IMR-90 (cell line): Measurements from ENCODE around the gene NREP. TPM values are rescaled to one million over a fixed set of nuclear protein-coding genes. Genes with fewer than 3 reads are reported as not detected.

ENCODE experiments used
- ATAC-seq: fragments of 200-7000 bp; cut with Tn5 transposase; 2 replicates; pipeline ENCODE4 v1.9.1; 2020; ENCODE audit warnings: low read depth, mild to moderate bottlenecking, moderate library complexity
- BruUV-seq: library from RNA; stranded (reverse); fragments of 400-500 nt; replicated peaks from 2 replicates; lab custom pipeline; 2021; lab: Mats Ljungman, UMichigan
- CTCF ChIA-PET: fragments of 300-600 bp; formaldehyde crosslinking; extraction: SDS; loops from one replicate; lab custom pipeline; 2021; ENCODE audit warnings: antibody characterized with exemption; lab: Yijun Ruan, JAX
- POLR2A ChIA-PET: fragments of 300-600 bp; sonication (Branson Sonifier 250); formaldehyde crosslinking; loops from one replicate; lab custom pipeline; 2022; ENCODE audit warnings: antibody characterized with exemption; ENCODE audit not compliant: unreplicated experiment; lab: Charles Lee
- DNase-seq: peaks from one replicate; pipeline ENCODE4 v3.0.0; 2013
- H2AFZ ChIP-seq: replicated peaks from 2 replicates; pipeline ENCODE3; 2013; ENCODE audit warnings: low read length, mild to moderate bottlenecking; ENCODE audit not compliant: poor library complexity
- H2AK5ac ChIP-seq: 2 replicates; pipeline ENCODE4 v1.6.1; 2013; ENCODE audit warnings: low read depth, low read length, inconsistent platforms
- H2AK9ac ChIP-seq: replicated peaks from 2 replicates; pipeline ENCODE3; 2013; ENCODE audit warnings: mild to moderate bottlenecking, low read depth, low read length, moderate library complexity; ENCODE audit not compliant: poor library complexity
- H2BK120ac ChIP-seq: 2 replicates; pipeline ENCODE4 v1.6.1; 2013; ENCODE audit warnings: low read depth, low read length, inconsistent platforms
- H2BK15ac ChIP-seq: 3 replicates; pipeline ENCODE4 v1.6.1; 2013; ENCODE audit warnings: low read depth, low read length, inconsistent platforms
- H2BK20ac ChIP-seq: 2 replicates; pipeline ENCODE4 v1.6.1; 2013; ENCODE audit warnings: low read depth, mild to moderate bottlenecking, inconsistent platforms, low read length, moderate library complexity
- H2BK5ac ChIP-seq: 2 replicates; pipeline ENCODE4 v1.6.1; 2013; ENCODE audit warnings: mild to moderate bottlenecking, low read depth, low read length, inconsistent platforms; ENCODE audit not compliant: poor library complexity, severe bottlenecking
- H3K14ac ChIP-seq: replicated peaks from 2 replicates; pipeline ENCODE4 v1.6.1; 2013; ENCODE audit warnings: low read depth, low read length, inconsistent platforms
- H3K18ac ChIP-seq: 2 replicates; pipeline ENCODE4 v1.6.1; 2013; ENCODE audit warnings: low read depth, low read length, control low read depth
- H3K23ac ChIP-seq: 2 replicates; pipeline ENCODE4 v1.6.1; 2013; ENCODE audit warnings: low read depth, low read length, inconsistent platforms
- H3K27ac ChIP-seq: 2 replicates; pipeline ENCODE4 v1.5.1; 2013; ENCODE audit warnings: mild to moderate bottlenecking, control low read depth, low read length; ENCODE audit not compliant: insufficient read depth
- H3K27me3 ChIP-seq: 2 replicates; pipeline ENCODE4 v1.6.1; 2013; ENCODE audit warnings: low read length; ENCODE audit not compliant: control insufficient read depth, insufficient read depth
- H3K36me3 ChIP-seq: 2 replicates; pipeline ENCODE4 v1.6.1; 2013; ENCODE audit warnings: low read length, mixed read lengths; ENCODE audit not compliant: control insufficient read depth, insufficient read depth
- H3K4ac ChIP-seq: 2 replicates; pipeline ENCODE4 v1.6.1; 2013; ENCODE audit warnings: low read depth, low read length, inconsistent platforms
- H3K4me1 ChIP-seq: 2 replicates; pipeline ENCODE4 v1.6.1; 2013; ENCODE audit warnings: low read length, mixed read lengths; ENCODE audit not compliant: control insufficient read depth, insufficient read depth
- H3K4me2 ChIP-seq: 2 replicates; pipeline ENCODE4 v1.6.1; 2013; ENCODE audit warnings: low read depth, mild to moderate bottlenecking, control low read depth, low read length, moderate library complexity
- H3K4me3 ChIP-seq: 2 replicates; pipeline ENCODE4 v1.5.1; 2013; ENCODE audit warnings: low read depth, mild to moderate bottlenecking, control low read depth, low read length, moderate library complexity; ENCODE audit not compliant: insufficient read depth
- H3K56ac ChIP-seq: 2 replicates; pipeline ENCODE4 v1.6.1; 2013; ENCODE audit warnings: low read length, inconsistent platforms; ENCODE audit not compliant: insufficient read depth; ENCODE audit errors: extremely low read depth
- H3K79me1 ChIP-seq, 2 experiments: 2 replicates each; pipeline ENCODE4 v1.6.1; 2013; ENCODE audit warnings: low read length in 2 of 2, inconsistent platforms in 1 of 2, low read depth in 1 of 2
- H3K9ac ChIP-seq: 2 replicates; pipeline ENCODE4 v1.6.1; 2013; ENCODE audit warnings: low read depth, low read length, control low read depth
- H3K9me1 ChIP-seq: 2 replicates; pipeline ENCODE4 v1.6.1; 2013; ENCODE audit warnings: low read length, inconsistent platforms; ENCODE audit not compliant: insufficient read depth
- H3K9me3 ChIP-seq: 2 replicates; pipeline ENCODE4 v1.6.1; 2013; ENCODE audit warnings: low read length; ENCODE audit not compliant: control insufficient read depth, insufficient read depth
- H4K20me1 ChIP-seq: 2 replicates; pipeline ENCODE4 v1.6.1; 2013; ENCODE audit warnings: low read length, inconsistent platforms; ENCODE audit not compliant: insufficient read depth
- H4K5ac ChIP-seq: 2 replicates; pipeline ENCODE4 v1.6.1; 2013; ENCODE audit warnings: mild to moderate bottlenecking, low read depth, low read length, control low read depth
- H4K8ac ChIP-seq, 2 experiments: 2 replicates each; pipeline ENCODE4 v1.6.1; 2013; ENCODE audit warnings: low read depth in 2 of 2, low read length in 2 of 2, control low read depth in 1 of 2, inconsistent platforms in 1 of 2
- H4K91ac ChIP-seq: 2 replicates; pipeline ENCODE4 v1.6.1; 2013; ENCODE audit warnings: low read depth, low read length, inconsistent platforms; ENCODE audit not compliant: insufficient read depth
- BHLHE40 ChIP-seq: fragments of 150-350 bp; IDR thresholded peaks from 2 replicates; pipeline ENCODE4 v1.6.1; 2016; ENCODE audit warnings: mild to moderate bottlenecking, low read depth, low read length
- CEBPB ChIP-seq: IDR thresholded peaks from 2 replicates; pipeline ENCODE4 v1.6.1; 2012; ENCODE audit warnings: low read depth, low read length, improper control_type of control experiment
- CHD1 ChIP-seq: IDR thresholded peaks from 2 replicates; pipeline ENCODE4 v1.6.1; 2012; ENCODE audit warnings: low read depth, low read length, improper control_type of control experiment
- FOS ChIP-seq: fragments of 150-350 bp; IDR thresholded peaks from 2 replicates; pipeline ENCODE4 v1.6.1; 2016; ENCODE audit warnings: low read depth, low read length
- MAFK ChIP-seq: IDR thresholded peaks from 2 replicates; pipeline ENCODE4 v1.6.1; 2012; ENCODE audit warnings: low read depth, low read length, improper control_type of control experiment
- MAZ ChIP-seq: IDR thresholded peaks from 2 replicates; pipeline ENCODE4 v1.6.1; 2012; ENCODE audit warnings: low read depth, mild to moderate bottlenecking, low read length, improper control_type of control experiment, moderate library complexity, borderline replicate concordance
- MXI1 ChIP-seq: IDR thresholded peaks from 2 replicates; pipeline ENCODE4 v1.6.1; 2012; ENCODE audit warnings: low read depth, mild to moderate bottlenecking, low read length, moderate library complexity, borderline replicate concordance
- NFE2L2 ChIP-seq: fragments of 150-350 bp; IDR thresholded peaks from 2 replicates; pipeline ENCODE4 v1.6.1; 2016; ENCODE audit warnings: low read depth, mild to moderate bottlenecking, low read length
- POLR2A ChIP-seq: IDR thresholded peaks from 2 replicates; pipeline ENCODE4 v1.6.1; 2012; ENCODE audit warnings: mild to moderate bottlenecking, low read depth, low read length
- RAD21 ChIP-seq: IDR thresholded peaks from 2 replicates; pipeline ENCODE4 v1.6.1; 2012; ENCODE audit warnings: low read length, improper control_type of control experiment
- RCOR1 ChIP-seq: IDR thresholded peaks from 2 replicates; pipeline ENCODE4 v1.6.1; 2012; ENCODE audit warnings: mild to moderate bottlenecking, low read length, improper control_type of control experiment; ENCODE audit not compliant: insufficient replicate concordance
- SMC3 ChIP-seq: fragments of 150-350 bp; IDR thresholded peaks from 2 replicates; pipeline ENCODE4 v1.6.1; 2016; ENCODE audit warnings: low read depth, mild to moderate bottlenecking, antibody characterized with exemption, low read length, moderate library complexity
- USF2 ChIP-seq: fragments of 150-350 bp; IDR thresholded peaks from 2 replicates; pipeline ENCODE4 v1.6.1; 2017; ENCODE audit warnings: mild to moderate bottlenecking, antibody characterized with exemption, low read length, low read depth
- WGBS, 2 experiments: methylation state at CpG; one replicate each; pipeline versions ENCODE4 v1.1.5 to v1.1.7; 2013; ENCODE audit warnings: missing lambda C conversion rate in 2 of 2; ENCODE audit not compliant: insufficient read length in 1 of 2; ENCODE audit errors: extremely low coverage in 2 of 2; 5-methylcytosine and 5-hydroxymethylcytosine counted together
- dilution Hi-C: fragments of 300-500 bp; cut with HindIII; formaldehyde crosslinking; loops from one replicate; pipeline ENCODE4 v1.14.3; 2018; ENCODE audit warnings: low sequenced_read_pairs; ENCODE audit not compliant: unreplicated experiment
- in situ Hi-C: fragments of 300-500 bp; cut with MboI; formaldehyde crosslinking; loops from 3 replicates; pipeline ENCODE4 v1.14.3; 2019; ENCODE audit warnings: low sequenced_read_pairs, inconsistent platforms, mixed read lengths
- intact Hi-C: fragments of 100-400 bp; cut with micrococcal nuclease; formaldehyde crosslinking; loops from 2 replicates; pipeline ENCODE4 v1.10.0; 2022
- polyA plus RNA-seq, 3 experiments: library from polyadenylated mRNA; depleted of rRNA; stranded (reverse); fragments of >200 nt; gene quantifications; 2 replicates each; pipeline ENCODE4 v1.2.3, GENCODE V29; 2012; ENCODE audit warnings: low replicate concordance in 1 of 3
- total RNA-seq: library from RNA; depleted of rRNA; stranded (reverse); fragments of >200 nt; gene quantifications from 2 replicates; pipeline ENCODE4 v1.2.3, GENCODE V29; 2012

The NREP gene
- total and polyA plus RNA-seq, 2 of the 4 experiments (the other 2 are of a cell fraction): 178 to 277 TPM

DNA sequence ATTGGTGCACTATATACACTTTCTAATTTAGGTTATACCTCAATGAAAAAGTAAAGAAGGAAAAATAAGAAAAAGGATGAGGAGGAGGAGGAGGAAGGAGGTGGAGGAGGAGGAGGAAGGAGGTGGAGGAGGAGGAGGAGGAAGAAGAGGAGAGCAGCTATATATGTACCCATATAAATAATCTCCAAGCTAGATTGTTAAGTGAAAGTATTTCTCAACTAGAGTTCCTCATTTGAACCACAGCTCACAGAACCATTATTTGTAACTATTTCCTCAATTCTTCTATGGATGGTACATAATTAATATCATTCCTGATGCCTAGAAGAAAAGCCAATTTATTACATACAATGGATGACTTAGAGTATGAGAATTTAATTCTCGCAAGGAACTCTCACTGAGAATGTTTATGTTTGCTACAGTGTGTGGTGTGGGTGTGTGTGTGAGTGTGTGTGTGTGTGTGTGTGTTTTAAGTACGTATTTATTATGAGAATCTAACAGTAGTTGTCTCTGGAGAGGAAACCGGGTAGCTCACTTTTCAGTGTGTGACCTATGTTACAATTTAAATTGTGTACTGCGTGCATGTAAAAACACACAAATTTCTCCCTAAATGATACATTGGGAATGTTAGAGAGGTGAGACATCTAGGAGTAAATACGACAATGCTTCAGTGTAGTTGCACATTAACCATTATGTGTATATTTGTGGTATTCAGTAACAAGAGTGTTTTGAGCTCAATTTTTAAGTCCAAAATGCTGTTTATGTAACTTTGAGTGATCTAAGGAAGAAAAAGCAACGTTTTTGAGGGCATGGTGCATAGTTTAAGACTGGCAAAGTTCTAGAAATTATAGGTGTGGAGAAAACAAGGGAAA, 20.2 kb upstream of the NREP start:
- H3K18ac ChIP-seq: no peak overlapping the region
- H3K9me1 ChIP-seq: no peaks in the 10 kb centered on the region; the same call in 1 of the 2 replicates
- ATAC-seq: no peak
- dilution Hi-C loops: no loop called here
- H4K5ac ChIP-seq: no peak overlapping the region
- no peak overlapping the region for H3K9ac ChIP-seq
- H3K4me1 ChIP-seq: peaks cover 6% of the 10 kb centered on the region
- no TSS peak for BruUV-seq
- CTCF ChIA-PET: interaction anchor here (0.6 to 0.7 kb wide), 2 partner anchors 39 to 43 kb away, joined by 3 to 4 read pairs; no protein-coding TSS in a partner anchor
- no peak overlapping the region for H3K14ac ChIP-seq
- no peak overlapping the region for H2BK20ac ChIP-seq
- in situ Hi-C loops: no loop called here
- H3K79me1 ChIP-seq: no peaks in the 10 kb centered on the region
- no peak overlapping the region for H2BK120ac ChIP-seq
- peak; percentile 49 for DNase-seq
- H2BK15ac ChIP-seq: no peak overlapping the region
- H3K27me3 ChIP-seq: no peaks in the 10 kb centered on the region
- H2AK5ac ChIP-seq: no peak overlapping the region; the same call in 1 of the 2 replicates
- H3K9me3 ChIP-seq: no peaks in the 10 kb centered on the region
- POLR2A ChIA-PET: no interaction called here
- H3K4ac ChIP-seq: no peak overlapping the region
- H2BK5ac ChIP-seq: no peak overlapping the region
- H3K4me3 ChIP-seq: no peak overlapping the region
- TF ChIP-seq MAFK: no peak
- no peak for TF ChIP-seq RAD21
- no peak for TF ChIP-seq CEBPB
- TF ChIP-seq USF2: no peak
- TF ChIP-seq SMC3: no peak
- no peak for TF ChIP-seq MXI1
- no peak for TF ChIP-seq FOS
- TF ChIP-seq POLR2A: no peak
- no peak for TF ChIP-seq BHLHE40
- TF ChIP-seq NFE2L2: no peak
- TF ChIP-seq MAZ: no peak
- TF ChIP-seq CHD1: no peak
- TF ChIP-seq RCOR1: no peak
- H3K23ac ChIP-seq: no peak overlapping the region
- no peak overlapping the region for H4K91ac ChIP-seq
- no peaks in the 10 kb centered on the region for H3K36me3 ChIP-seq
- intact Hi-C loops: no loop called here
- H3K27ac ChIP-seq: no peak overlapping the region
- no peak overlapping the region for H2AK9ac ChIP-seq
- H3K56ac ChIP-seq: no peak overlapping the region
- H3K4me2 ChIP-seq: no peak overlapping the region
- no peaks in the 10 kb centered on the region for H4K20me1 ChIP-seq
- H2AFZ ChIP-seq: no peak overlapping the region
- WGBS, 2 experiments: no CpG with 5 or more reads among the region's 6 CpGs
- no peak overlapping the region for H4K8ac ChIP-seq
